ENCODE results near the gene UBAP1. TPM values are rescaled to one million over a fixed set of nuclear protein-coding genes. Genes with fewer than 3 reads are reported as not detected.

Gene UBAP1
- total RNA-seq, 4 donors from 2014 or later: 39.2 to 71.3 (median 51.1) TPM

DNA sequence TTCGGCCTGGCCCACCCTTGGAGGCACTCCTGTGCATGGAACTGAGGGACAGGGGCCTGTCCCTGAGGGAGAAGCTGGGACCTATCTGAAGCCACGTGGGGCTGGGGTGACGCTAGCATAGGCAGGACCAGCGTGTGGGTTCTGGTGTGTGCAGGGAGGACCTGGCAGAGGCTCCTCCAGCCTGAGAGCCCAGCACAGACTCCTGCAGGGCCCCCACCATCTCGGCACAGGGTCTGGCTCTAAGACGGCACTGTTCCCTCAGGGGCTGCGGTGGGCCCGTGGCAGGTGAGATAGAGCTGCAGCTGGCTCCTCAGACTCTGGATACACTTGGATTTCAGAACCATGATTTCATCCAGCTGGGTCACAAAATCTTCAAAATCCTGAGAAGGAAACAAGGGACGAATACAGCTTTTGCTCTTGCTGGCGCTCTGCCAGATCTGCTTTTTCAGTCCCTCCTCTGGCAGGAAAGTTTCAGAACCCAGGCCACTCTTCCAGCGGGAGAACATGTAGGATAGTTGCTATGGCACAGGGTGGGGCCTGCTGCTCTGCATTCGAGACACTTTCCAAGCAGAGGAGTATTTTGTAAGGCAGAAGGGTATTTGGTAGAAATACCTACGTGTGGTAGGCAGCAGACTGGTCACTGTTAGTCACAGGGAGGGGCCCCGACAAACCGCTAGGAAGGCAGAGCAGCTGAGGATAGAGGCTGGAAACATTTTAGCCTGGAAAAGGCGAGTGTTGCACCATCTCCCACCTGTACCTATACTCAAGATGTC lies 75.5 kb downstream of the UBAP1 start:
- ATAC-seq (ENCODE audit: low FRiP score): peak; percentile 77
- no peak for DNase-seq (ENCODE audit: low spot score)
- TF ChIP-seq, protein P1, sequence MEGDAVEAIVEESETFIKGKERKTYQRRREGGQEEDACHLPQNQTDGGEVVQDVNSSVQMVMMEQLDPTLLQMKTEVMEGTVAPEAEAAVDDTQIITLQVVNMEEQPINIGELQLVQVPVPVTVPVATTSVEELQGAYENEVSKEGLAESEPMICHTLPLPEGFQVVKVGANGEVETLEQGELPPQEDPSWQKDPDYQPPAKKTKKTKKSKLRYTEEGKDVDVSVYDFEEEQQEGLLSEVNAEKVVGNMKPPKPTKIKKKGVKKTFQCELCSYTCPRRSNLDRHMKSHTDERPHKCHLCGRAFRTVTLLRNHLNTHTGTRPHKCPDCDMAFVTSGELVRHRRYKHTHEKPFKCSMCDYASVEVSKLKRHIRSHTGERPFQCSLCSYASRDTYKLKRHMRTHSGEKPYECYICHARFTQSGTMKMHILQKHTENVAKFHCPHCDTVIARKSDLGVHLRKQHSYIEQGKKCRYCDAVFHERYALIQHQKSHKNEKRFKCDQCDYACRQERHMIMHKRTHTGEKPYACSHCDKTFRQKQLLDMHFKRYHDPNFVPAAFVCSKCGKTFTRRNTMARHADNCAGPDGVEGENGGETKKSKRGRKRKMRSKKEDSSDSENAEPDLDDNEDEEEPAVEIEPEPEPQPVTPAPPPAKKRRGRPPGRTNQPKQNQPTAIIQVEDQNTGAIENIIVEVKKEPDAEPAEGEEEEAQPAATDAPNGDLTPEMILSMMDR (IDR thresholded peaks at IDR 0.05): no peak

DNA sequence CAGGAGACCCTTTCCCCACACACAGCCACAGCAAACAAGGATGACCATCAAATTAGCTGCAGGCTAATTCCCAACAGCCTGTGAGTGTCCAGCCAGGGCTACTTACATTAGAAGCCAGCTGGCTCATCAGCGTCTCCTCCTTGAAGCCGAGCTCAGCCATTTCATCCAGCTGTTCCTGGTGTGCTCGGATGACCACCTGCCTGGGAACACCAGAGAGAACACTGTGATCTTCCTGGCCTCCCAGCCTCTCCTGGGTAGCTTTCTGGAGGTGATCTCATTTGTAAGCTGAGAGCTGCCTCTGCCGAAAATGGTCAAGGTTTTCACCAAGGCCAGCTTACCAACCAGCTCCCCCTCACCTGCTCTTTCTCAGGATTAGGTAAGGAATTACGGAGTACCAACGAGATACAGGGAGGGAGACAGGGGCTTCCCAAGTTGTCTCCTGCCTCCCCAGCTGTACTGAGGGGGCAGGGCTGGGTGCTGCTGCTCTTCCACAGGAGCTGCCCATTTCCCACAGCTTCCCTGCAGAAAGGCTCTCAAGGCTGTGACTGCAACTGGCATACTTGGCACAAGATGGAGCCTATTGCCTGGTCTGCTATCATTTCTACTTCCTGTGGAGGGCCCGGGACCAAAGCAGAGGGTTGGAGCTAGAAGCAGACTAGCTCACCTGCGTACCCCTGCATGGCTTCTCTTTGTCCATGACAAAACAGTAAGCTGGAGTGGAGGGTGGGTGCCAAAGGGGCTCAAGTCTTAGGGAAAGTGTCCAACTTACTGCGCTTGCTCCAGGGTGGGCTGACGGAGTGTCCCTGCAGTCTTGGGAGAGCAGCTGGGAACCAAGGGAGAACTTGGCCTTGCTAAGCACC lies 76.4 kb downstream of the UBAP1 start:
- TF ChIP-seq, protein P1 (IDR thresholded peaks at IDR 0.05): no peak
- peak; percentile 8 for ATAC-seq (ENCODE audit: low FRiP score)

DNA sequence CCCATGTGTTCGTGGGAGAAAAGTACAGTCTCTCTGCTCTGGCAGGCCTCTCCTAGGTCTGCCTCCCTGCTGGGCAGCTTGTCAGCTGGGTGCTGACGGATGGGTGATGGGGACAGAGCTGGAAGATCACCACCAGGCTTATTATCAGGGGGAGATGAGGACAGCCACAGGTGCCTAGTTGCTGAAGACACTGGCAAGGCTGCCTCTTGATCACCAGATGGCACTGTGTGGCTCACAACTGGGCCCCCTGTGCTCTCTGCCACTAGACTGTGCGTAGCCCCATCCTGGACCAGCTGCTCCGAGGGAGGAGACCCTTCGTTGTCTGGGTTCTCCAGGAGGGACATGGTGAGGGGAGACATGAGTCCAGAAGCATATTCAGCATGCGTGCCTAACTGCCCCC lies 77.3 kb downstream of the UBAP1 start:
- DNase-seq (ENCODE audit: low spot score) (no peak), ATAC-seq (ENCODE audit: low FRiP score) (no peak)
- TF ChIP-seq, protein P1 (IDR thresholded peaks at IDR 0.05): no peak

More for the DNA sequence above, 76.4 kb downstream of the UBAP1 start:
- DNase-seq (ENCODE audit: low spot score): no peak

DNA sequence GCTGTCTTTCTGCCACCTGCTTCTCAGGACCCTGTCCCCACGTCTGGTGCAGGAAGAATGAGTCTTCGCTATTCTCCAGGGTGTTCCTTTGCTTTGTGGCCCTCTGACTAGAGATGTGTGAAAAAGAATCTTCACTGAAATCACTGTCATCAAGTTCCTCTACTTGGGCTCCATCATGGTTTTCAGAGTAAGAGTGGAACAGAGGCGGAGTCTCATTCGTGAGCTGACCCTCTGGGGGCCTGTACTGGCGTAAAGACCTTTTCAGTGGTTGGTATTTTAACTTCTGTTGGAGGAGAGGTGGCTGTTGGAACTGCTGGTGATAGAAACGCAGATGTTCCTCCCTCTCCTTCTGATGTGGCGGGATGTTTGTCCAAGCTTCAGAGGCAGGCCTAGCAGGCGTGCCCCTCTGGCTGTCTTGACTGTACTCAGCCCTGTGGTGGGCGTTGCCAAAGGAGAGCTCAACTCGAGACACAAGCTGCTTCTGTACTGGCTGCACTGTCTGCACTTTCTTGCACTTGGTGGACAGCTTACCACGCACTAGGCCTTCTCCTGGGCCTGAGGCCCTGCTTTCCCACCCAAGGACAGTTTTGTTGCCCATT lies 78.2 kb downstream of the UBAP1 start:
- ATAC-seq (ENCODE audit: low FRiP score): no peak
- DNase-seq (ENCODE audit: low spot score): no peak
- TF ChIP-seq, protein P1 (IDR thresholded peaks at IDR 0.05): no peak

DNA sequence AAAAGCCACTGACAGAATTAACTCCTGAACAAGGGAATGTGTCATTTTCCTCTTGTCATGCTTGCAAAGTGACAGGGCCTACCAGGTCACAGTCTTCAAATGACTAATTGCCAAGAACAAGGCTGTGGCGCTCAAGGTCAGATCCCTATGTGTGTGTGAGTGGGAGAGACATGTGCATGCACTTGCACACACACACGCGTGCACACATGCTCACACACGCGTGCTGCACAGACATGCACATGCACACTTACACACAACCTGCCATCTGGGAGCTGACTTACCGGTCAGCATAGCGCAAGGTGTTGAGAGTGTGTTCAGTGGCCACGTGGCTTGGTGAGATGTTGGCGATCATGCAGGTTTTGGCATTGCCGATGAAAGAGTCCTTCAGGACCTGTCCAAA lies 80.5 kb downstream of the UBAP1 start:
- TF ChIP-seq, protein P1 (IDR thresholded peaks at IDR 0.05): no peak
- ATAC-seq (ENCODE audit: low FRiP score) (no peak), DNase-seq (ENCODE audit: low spot score) (no peak)

DNA sequence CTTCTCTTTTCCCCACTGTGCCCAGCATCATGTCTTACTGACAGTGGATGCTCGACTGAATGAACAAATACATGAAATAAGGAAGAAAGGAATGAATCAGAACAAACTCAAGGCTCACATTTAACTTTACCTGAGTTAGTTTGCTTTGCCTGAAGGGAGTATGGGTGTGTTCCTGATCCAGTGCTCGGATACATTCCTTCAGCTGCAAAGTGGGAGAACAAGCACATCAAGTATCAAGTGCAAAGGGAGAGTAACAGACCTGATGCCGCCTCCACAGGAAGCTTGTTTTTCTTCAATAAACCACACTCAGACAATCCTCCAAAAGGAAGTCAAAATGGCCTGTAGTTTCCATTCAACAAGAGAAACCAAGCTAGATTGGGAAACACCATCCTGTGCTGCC lies 84.1 kb downstream of the UBAP1 start:
- DNase-seq (ENCODE audit: low spot score): no peak

More for the DNA sequence above, 84.1 kb downstream of the UBAP1 start:
- TF ChIP-seq, protein P1 (IDR thresholded peaks at IDR 0.05): no peak
- no peak for ATAC-seq (ENCODE audit: low FRiP score)

Measured in omental fat pad (tissue), 4 donors.